ENCODE results near the gene ANO8.

- TF ChIP-seq CTCF (conservative IDR thresholded peaks at IDR 0.05; ENCODE audit: low read depth in 2 of 2): no peak
- no peak for TF ChIP-seq POLR2AphosphoS5 (IDR thresholded peaks at IDR 0.05; ENCODE audit: low read depth)
- TF ChIP-seq EZH2 (IDR thresholded peaks at IDR 0.05; ENCODE audit: low read depth, unreplicated experiment): no peak
- TF ChIP-seq ZNF331 (CRISPR knock-in tag; IDR thresholded peaks at IDR 0.05; ENCODE audit: low read depth): no peak
Measured at GRCh38 chr19:17331045-17331558, 3.6 kb downstream of the ANO8 start.
